Activated gamma-delta T cell (primary cell): ENCODE data around the gene CFAP77.

ENCODE experiments used
- DNase-seq: peaks from one replicate; lab custom pipeline; 2025; lab: John Stamatoyannopoulos, UW

The CFAP77 gene

DNA sequence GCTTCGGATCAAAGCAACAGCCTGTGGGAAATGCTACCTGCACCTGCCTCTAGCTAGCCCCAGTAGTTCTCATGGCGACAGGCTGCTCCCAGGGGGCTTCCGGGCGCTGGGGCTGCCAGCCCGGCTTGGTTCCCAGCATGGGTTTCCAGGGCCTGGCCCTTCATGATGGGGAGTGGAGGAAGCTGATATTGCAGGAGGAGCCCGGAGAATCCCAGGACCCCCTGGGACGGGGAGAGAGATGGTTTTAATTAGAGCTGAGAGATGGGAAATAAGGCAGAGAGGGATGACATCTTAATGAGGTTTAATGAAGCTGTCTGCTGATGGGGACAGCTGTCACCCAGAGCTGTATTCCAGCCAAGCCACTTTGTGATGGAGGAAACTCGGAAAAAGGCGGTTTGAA, 78.6 kb downstream of the CFAP77 start:
- no peak for DNase-seq

DNA sequence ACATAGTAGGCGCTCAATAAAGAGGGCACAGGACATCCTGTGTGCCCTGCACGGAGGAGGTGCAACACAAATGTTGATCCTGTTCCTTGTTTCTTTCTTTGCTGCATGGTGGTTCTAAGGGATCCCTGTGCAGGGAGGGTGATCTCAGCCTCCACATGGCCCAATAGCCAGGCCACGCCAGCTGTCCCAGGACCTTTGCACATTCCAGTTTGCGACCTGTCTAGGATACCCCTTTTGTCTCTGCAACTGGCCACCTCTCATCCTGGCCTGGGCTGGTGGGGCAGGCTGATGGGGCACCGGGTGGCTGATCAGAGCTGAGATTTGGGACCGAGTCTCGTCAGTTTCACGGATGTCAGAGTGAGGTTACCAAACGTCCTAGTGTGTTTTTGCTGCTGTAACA, 79.5 kb downstream of the CFAP77 start:
- no peak for DNase-seq

- DNase-seq = no peak
Observed at GRCh38 chr9:132494857-132495256, 84.8 kb downstream of the CFAP77 start.

- DNase-seq = no peak
Observed at GRCh38 chr9:132497731-132498130, 87.7 kb downstream of the CFAP77 start.

DNA sequence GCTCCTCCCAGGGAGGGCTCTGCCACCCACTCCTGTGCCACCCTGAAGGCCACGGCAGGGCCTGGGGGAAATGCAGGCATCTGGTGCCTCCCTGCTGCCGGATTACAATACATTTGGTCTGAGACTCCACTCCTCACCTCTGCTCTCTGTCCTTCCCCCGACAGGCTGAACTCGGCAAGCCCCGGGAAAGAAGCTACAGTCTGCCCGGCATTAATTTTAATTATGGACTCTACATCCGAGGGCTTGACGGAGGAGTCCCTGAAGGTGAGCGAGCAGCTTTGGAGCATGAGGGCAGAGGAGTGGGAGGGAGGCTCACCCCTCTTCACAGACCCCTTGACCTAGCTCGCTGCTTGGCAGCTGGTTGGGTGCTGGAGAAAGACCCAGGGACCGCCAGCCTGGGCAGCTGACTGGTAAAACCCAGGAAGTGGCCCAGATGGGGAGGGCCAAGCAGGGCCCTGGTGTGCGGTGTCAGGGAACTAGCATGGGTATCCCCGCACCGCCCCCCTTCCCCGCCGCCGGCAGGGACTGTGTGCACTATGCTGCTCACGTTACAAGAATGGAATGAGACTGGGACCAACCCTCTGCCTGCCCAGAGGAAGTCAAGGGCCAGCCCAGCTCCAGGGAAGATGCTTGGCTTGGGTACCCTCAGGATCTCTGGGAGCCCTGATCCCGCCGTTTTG, 88.7 kb downstream of the CFAP77 start:
- no peak for DNase-seq

DNA sequence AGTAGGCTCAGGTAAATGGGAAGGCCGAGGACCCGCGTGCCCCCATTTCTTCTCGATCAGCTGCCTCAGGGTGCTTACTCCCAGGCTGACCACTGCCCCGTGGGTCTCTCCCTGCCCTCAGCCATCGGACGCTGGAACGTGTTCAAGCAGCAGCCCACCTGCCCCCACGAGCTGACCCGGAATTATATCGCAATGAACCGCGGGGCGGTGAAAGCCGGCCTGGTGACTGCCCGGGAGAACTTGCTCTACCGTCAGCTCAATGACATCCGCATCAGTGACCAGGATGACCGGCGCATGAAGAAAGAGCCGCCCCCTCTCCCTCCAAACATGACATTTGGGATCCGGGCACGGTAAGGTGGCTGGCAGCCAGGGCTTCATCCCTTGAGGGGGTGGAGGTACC, 89.2 kb downstream of the CFAP77 start:
- no peak for DNase-seq

GRCh38 chr9:132500193-132500592, 90.2 kb downstream of the CFAP77 start:
- DNase-seq = no peak

GRCh38 chr9:132502480-132502879, 92.5 kb downstream of the CFAP77 start:
- DNase-seq = no peak

GRCh38 chr9:132503116-132503515, 93.1 kb downstream of the CFAP77 start:
- DNase-seq = no peak

GRCh38 chr9:132504488-132504887, 94.5 kb downstream of the CFAP77 start:
- no peak for DNase-seq

GRCh38 chr9:132505991-132506655, 96.1 kb downstream of the CFAP77 start:
- DNase-seq = no peak

GRCh38 chr9:132506977-132507669, 97.1 kb downstream of the CFAP77 start:
- DNase-seq = no peak

- no peak for DNase-seq
Observed at GRCh38 chr9:132507670-132508469, 97.9 kb downstream of the CFAP77 start.

DNA sequence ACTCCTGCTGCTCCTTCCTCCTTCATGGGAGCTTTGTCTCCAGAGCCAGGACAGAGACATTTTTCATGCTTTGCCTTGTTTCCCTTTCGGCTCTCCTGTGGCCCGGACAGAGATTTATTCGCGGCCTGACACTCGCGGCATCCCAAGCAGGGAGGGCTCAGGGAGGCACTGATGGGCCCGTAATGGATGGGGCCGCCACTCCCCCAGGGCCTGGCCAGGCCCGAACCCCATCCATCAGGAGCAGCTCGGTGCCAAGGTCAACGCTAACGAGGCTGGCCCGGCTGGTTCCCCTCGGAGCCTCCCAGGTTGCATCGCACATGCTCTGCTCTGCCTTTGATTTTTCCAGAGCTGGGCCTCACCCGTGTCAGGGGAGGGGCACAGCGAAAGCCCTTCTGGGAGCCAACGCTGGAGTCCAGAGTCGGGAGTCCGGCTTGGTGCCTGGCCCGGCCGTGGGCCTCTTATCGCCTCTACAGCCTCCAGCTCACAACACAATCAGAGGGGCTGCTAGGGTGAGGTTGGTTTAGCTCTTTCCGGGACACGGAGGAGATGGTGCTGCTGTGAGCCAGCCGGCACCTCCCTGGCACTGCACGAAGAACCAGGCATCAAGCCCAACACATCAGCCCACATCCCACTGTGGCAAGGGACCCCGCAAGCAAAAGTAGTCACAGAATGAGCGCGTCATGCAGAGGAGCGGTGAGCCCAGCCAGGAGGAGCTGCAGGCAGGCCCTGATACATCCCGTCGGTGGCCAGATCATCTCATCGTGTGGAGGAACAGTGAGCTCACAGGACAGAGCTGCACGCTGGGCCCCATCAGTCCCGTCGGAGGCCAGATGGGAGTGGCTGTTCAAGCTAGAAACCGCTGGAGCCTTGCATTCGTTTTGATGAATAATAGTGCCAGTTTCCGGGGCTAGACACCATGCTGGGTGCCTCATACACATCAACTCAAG, 100.2 kb downstream of the CFAP77 start:
- no peak for DNase-seq

DNA sequence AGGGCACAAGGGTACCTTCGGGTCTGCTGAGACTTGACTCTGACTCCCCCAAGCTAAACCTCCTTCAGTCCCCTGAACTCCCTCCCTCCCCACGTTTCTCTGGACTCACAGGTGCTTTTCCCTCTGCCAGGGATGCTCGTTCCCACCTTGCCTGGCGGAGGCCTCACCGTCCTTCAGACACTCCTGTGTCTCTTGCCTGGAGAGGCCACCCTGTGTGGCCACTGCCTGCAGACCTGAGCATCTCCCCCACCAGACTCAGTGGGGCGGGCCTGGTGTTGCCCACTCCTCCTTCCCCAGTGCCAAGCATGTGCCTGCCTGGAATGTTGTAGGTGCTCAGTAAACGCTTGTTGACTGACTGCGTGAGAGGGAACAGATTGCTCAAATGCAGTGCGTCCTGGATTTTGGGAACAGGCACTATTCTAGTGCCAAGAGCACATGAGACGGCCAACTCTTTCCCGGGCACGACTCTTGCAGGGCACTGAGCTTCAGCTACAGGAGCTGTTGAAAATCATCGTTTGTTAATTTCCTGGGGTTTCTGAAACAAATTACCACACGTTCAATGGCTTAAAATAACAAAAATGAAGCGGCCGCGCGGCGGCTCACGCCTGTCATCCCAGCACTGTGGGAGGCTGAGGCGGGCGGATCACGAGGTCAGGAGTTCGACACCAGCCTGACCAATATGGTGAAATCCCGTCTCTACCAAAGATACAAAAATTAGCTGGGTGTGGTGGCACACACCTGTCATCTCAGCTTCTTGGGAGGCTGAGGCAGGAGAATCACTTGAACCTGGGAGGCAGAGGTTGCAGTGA, 101.4 kb downstream of the CFAP77 start:
- no peak for DNase-seq

GRCh38 chr9:132513416-132513815, 103.4 kb downstream of the CFAP77 start:
- no peak for DNase-seq

DNA sequence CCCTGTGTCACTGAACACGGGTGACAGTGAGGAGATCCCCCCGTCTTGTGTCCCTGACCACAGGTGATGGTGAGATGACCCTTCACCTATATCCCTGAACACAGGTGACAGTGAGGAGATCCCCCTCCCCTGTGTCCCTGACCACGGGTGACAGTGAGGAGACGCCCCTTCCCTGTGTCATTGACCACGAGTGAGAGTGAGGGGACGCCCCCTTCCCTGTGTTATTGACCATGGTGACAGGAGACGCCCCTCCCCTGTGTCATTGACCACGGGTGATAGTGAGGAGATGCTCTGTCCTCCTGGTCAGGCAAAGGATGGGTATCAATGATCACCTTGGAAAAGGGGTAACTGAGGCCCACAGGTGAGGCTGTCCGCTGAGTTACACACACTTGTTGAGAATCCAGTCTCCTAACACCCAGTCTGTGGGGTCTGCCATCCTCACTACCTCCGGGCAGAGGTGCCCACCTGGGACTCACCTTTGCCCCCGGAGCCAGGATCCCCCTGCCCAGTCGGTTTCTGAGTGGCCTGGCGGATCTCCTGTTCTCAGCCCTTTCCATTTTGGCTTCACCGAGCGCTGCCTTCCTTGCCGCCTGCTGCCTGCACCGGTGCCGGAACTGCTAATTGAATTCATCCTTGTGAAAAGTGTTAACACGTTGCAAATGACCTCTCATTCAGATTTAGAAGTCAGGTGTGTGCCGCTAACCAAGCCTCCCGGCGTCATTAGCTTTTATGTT, 104.2 kb downstream of the CFAP77 start:
- DNase-seq = no peak

DNA sequence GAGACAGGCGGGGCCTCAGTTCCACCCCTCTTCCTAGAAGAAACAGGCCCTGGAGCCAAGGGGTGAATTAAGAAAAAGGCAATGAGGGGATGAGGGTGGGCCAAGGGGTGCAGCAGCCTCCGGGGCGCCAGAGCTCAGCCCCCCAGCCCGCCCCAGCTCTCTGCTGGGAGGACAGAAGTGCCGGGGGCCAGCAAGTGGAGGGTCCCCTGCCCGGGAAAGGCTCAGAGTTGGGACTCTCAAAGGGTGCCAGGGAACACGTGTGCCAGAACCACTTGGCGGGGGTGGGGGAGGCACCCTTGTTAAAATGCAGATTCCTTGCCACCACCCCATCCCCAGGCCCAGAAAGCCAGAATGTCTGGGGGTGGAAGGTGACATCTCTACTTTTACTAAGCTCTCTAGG, 104.8 kb downstream of the CFAP77 start:
- no peak for DNase-seq

DNA sequence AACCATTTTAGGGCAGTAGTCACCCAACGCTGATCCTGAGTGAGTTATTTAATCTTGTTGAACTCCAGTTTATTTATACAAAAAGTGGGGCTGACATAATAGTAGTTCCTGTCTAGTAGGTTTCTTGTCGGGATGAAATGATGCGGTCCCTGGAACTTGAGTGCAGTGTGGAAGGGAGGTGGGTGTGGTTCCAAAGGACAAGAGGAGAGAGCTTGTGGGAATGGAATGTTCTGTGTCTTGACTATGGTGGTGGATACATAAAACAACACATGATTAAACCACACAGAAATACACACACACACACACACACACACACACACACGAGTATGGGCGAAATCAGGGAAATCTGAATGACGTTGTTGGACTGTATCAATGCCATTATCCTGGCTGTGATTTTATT, 106.3 kb downstream of the CFAP77 start:
- no peak for DNase-seq

DNA sequence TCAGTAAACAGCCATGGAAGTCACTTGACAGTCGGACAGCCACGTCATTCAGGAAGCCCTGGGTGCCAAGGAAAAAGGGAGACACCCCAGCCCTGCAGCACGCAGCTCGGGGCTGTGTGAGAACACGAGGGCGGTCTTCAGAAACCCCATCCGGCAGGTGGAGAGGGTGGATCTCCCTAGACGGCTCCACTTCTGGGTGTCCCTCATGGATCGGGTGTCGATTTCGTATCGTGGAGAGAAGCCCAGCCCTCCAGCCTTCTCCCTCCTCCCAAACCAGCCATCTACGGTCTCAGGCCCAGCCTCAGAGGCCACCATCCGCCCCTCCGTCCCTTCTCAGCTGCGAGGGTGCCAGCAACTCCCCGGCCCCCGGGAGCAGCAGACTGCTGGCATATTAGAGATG, 106.9 kb downstream of the CFAP77 start:
- no peak for DNase-seq
